Posterior vena cava (tissue), 2 donors: ENCODE measurements around the gene SUGP1. TPM values are rescaled to one million over a fixed set of nuclear protein-coding genes. Genes with fewer than 3 reads are reported as not detected.

Experiments
- DNase-seq: peaks from one replicate; pipeline ENCODE4 v3.0.0-alpha.2; 2020; ENCODE audit warnings: low spot score
- intact Hi-C, 2 donors: fragments of 100-400 bp; cut with DNase I; formaldehyde crosslinking; loops; one replicate each; pipeline versions ENCODE4 v1.14.1 to v1.14.2; 2022 to 2023
- total RNA-seq, 2 donors: library from RNA; stranded (reverse); fragmentation: NEBNext Ultra II Directional; extraction: Animal tissue kit (Norgen Biotek cat#: 25700); gene quantifications; one replicate each; pipeline ENCODE4 v1.2.1, GENCODE V29; 2021
- donor health status: DM: yes; HTN: yes; CAD: no.
- donor health status: DM: yes; HTN: yes; CAD: no.

SUGP1 gene
- total RNA-seq, 2 donors from 2014 or later, result 25.8 to 30.4 TPM

DNA sequence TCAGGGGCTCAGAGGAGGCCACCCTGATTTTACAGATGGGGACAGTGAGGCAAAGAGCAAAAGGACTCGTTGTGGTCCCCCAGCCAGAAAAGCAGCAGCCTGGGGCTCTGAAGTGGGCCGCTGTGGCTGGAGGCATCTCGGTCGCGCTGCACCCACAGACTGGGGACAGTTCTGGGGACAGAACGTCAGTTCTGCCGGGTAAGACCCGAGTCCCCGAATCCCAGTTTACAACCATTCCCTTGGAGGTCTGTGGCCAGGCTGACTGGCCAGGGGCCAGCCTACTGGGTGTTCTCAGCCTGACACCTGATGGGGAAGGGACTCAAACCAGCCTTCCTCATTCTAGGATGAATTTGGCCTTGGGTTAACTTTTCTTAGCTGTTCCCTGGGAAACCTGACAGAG lies 14.1 kb downstream of the SUGP1 start:
- intact Hi-C loops, result no loop called here
- no peak for DNase-seq

GRCh38 chr19:19305696-19306095 lies 14.6 kb downstream of the SUGP1 start:
- no peak for DNase-seq
- intact Hi-C loops, result no loop called here

DNA sequence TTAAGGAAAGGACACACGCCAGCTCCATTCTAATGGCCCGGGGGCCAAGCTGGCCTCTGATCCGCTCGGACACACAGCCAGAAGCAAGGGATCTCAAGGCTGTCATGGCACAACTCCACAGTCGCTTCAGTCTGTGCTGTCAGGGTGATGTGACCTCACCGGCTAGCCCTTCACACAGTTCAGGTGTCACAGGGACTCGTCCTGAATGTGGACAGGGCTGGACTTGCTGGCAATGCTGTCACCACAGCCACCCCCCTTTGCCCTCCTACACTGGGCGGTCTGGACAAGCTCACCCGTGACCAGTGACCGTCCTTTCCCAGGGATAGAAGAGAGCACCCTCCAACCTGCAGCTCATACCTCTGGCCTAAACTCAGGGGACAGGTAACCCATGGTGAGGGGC lies 15.2 kb downstream of the SUGP1 start:
- intact Hi-C loops, result no loop called here
- DNase-seq, result no peak

GRCh38 chr19:19304186-19304965 lies 15.9 kb downstream of the SUGP1 start:
- intact Hi-C loops, result no loop called here
- no peak for DNase-seq

DNA sequence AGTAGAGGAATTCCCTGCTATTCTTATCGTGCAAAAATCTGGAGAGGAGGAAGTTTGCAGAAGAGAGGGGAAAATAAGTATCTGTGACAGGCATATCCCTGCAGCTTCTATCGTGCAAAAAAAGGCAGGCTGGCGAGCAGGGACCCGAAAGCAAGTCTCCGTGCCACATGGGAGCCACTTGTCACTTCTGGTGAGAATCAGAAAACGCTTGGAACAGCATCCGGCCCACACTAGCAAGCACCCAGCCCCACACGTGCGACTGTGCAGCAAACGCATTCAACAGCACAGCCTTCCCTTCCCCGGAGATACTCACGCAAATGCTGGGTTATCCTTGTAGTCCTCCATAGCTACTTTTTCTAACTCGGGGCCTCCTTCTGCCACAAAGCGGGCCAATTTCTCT lies 16.9 kb downstream of the SUGP1 start:
- intact Hi-C loops, result no loop called here
- DNase-seq, result no peak

GRCh38 chr19:19300613-19301012 lies 19.7 kb downstream of the SUGP1 start:
- no peak for DNase-seq
- intact Hi-C loops, result no loop called here

DNA sequence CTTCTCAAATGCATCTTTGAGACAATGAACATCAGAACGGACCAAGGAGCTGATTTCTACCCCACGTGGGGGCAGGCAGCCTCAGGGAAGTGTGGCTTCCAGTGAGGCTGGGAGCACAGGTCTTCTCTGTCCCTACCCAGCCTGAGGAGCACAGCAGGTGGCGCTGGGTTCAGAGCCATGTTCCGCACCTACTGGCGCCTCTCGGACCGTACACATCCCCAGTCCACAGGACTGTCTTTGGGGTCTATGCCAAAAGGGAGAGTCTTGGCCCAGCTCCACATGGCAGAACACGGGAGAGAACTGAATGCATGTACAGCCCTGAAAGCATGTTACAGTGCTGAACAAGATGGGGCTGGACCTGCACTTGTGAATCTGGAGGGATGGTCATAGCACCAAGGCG lies 22.6 kb downstream of the SUGP1 start:
- no peak for DNase-seq
- intact Hi-C loops, result no loop called here

DNA sequence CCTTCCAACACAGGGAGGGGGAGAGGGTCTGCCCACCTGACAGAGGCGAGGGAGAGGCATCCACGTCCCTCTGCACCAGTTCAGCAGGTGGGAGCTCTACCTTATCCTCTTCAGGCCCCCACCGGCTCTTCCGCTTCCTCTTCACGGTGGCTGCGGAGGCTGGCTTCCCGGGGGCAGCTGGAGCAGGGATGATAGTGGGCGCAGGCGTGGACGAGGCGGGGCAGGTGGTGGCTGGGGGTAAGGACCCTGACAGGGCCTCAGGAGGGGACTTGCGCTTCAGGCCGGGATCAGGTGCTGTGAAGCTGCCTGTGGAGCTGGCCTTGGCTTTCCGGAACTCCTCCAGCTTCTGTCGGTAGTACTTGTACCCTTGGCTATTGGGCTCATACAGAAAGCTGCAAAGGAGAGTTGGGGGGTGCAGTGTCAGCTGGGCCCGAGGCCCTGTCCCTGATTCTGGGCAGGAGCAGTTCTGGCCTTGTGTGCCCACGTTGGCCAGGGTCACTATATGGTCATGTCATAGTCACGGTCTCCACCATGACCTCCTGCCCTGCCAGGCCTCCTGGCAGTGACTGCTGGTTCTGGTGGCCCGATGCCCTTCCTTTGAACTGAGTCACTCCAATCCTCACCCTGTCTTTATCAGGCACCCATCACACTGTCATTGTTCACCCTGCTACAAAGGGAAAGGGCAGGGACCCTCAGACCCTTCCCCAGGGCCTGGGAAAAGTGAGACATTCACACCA lies 23.2 kb downstream of the SUGP1 start:
- intact Hi-C loops, result no loop called here
- no peak for DNase-seq

GRCh38 chr19:19294914-19295313 lies 25.4 kb downstream of the SUGP1 start:
- intact Hi-C loops, result no loop called here
- DNase-seq, result no peak

GRCh38 chr19:19292607-19293006 lies 27.7 kb downstream of the SUGP1 start:
- intact Hi-C loops, result no loop called here
- DNase-seq, result no peak

GRCh38 chr19:19285686-19286085 lies 34.6 kb downstream of the SUGP1 start:
- no peak for DNase-seq
- intact Hi-C loops, result no loop called here

- intact Hi-C loops, result no loop called here
- DNase-seq, result no peak
Observed at GRCh38 chr19:19280561-19280960, 39.7 kb downstream of the SUGP1 start.

GRCh38 chr19:19279853-19280252 lies 40.5 kb downstream of the SUGP1 start:
- intact Hi-C loops, result no loop called here
- no peak for DNase-seq

- intact Hi-C loops, result no loop called here
Observed at GRCh38 chr19:19279062-19279612, 41.2 kb downstream of the SUGP1 start.

GRCh38 chr19:19278315-19278714 lies 42.0 kb downstream of the SUGP1 start:
- intact Hi-C loops, result no loop called here
- no peak for DNase-seq

More at GRCh38 chr19:19279062-19279612, 41.2 kb downstream of the SUGP1 start:
- no peak for DNase-seq

- intact Hi-C loops, result no loop called here
- no peak for DNase-seq
Observed at GRCh38 chr19:19276851-19277250, 43.5 kb downstream of the SUGP1 start.

- intact Hi-C loops, result no loop called here
- DNase-seq, result no peak
Observed at GRCh38 chr19:19276386-19276785, 43.9 kb downstream of the SUGP1 start.

DNA sequence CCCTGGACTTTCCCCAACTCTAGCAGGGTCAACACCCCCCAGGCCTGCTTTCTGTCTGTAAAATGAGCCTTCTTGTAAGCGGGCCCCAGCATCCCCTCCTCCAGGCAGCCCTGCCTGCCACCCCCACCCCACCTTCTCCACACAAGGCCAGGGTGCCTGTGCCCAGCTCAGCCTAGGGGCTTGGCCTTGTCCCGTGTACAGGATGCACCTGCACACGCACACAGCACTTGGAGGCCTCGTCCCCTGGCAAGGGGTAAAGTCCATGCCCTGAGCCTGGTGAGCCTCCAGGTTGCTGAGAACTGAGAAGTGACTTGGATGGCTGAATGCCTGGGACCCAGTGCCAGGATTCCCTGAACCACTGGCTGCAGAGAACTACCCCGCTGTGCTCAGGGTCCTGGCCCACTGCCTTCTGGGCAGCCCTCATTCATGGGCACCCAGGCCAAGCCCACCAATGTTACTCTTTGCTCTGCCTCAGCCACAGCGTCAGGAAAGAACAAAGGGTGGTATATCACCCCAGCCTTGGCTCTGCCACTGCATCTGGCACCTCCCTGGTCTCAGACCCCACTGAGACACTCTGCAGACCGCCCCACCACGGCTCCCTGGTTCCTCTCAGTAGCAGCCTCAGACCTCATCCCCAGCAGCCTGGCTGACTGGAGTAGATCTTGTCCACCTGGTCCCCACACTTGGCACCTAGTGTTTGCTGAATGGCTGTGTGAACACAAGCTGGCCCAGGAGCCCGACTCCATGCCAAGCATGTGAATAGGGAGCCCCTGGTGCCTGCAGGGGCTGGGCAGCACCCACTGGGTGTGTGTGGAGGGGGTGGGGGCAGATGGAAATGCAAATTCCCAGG lies 45.4 kb downstream of the SUGP1 start:
- no peak for DNase-seq
- intact Hi-C loops, result no loop called here

DNA sequence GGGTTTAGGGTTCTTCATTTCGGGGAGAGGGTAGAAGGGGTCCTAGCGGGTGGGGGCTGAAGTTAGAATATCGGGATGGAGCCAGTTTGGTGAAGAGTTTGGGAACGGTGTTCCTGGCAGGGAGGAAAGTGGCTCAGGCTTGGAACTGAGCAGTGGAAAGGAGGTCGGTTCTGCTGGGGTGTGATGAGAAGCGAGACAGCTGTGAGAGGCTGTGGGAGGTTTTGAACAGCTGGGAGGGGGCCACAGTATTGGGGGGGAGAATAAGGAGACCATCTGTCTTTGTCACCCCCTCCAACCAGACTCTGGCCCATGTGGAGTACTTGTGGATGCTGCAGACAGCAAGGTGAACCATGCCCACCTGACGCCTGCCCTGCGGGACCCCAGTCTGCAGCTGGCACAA lies 46.2 kb downstream of the SUGP1 start:
- DNase-seq, result no peak
- intact Hi-C loops, result no loop called here
